H9 (cell line): ENCODE measurements around the gene GNE. TPM values are rescaled to one million over a fixed set of nuclear protein-coding genes. Genes with fewer than 3 reads are reported as not detected.

Source experiments
- DNase-seq: peaks from one replicate; pipeline ENCODE4 v3.0.0-alpha.2; 2017
- H2AFZ ChIP-seq: one replicate; pipeline ENCODE4 v1.6.1; 2013; ENCODE audit warnings: mild to moderate bottlenecking, low read length, control low read depth, moderate library complexity
- H2AK5ac ChIP-seq: 2 replicates; pipeline ENCODE4 v1.6.1; 2013; ENCODE audit warnings: low read length, control low read depth, mixed read lengths; ENCODE audit not compliant: insufficient read length
- H2BK120ac ChIP-seq: one replicate; pipeline ENCODE4 v1.6.1; 2013; ENCODE audit warnings: low read depth, mild to moderate bottlenecking, low read length, control low read depth, inconsistent platforms; ENCODE audit not compliant: poor library complexity, severe bottlenecking
- H2BK12ac ChIP-seq: 2 replicates; pipeline ENCODE4 v1.6.1; 2013; ENCODE audit warnings: low read length, control low read depth, mixed read lengths, low read depth; ENCODE audit not compliant: insufficient read length
- H2BK15ac ChIP-seq: 2 replicates; pipeline ENCODE4 v1.6.1; 2013; ENCODE audit warnings: low read depth, low read length, control low read depth
- H2BK20ac ChIP-seq: one replicate; pipeline ENCODE4 v1.6.1; 2013; ENCODE audit warnings: low read depth, mild to moderate bottlenecking, low read length, control low read depth, inconsistent platforms; ENCODE audit not compliant: poor library complexity, severe bottlenecking
- H2BK5ac ChIP-seq: 2 replicates; pipeline ENCODE4 v1.6.1; 2013; ENCODE audit warnings: low read length, control low read depth, mixed read lengths; ENCODE audit not compliant: insufficient read length
- H3K14ac ChIP-seq: 2 replicates; pipeline ENCODE4 v1.6.1; 2013; ENCODE audit warnings: low read length, control low read depth; ENCODE audit not compliant: insufficient read depth
- H3K18ac ChIP-seq: 2 replicates; pipeline ENCODE4 v1.6.1; 2013; ENCODE audit warnings: low read depth, mild to moderate bottlenecking, mixed read lengths, low read length, control low read depth; ENCODE audit not compliant: insufficient read length
- H3K23ac ChIP-seq: 2 replicates; pipeline ENCODE4 v1.6.1; 2013; ENCODE audit warnings: low read length, control low read depth, mixed read lengths, low read depth; ENCODE audit not compliant: insufficient read length
- H3K23me2 ChIP-seq: 2 replicates; pipeline ENCODE4 v1.6.1; 2013; ENCODE audit warnings: low read depth, mild to moderate bottlenecking, mixed read lengths, low read length, control low read depth; ENCODE audit not compliant: insufficient read length, poor library complexity, severe bottlenecking
- H3K27ac ChIP-seq: 2 replicates; pipeline ENCODE4 v1.5.1; 2013; ENCODE audit warnings: low read length, control low read depth, mixed read lengths, low read depth; ENCODE audit not compliant: insufficient read length
- H3K27me3 ChIP-seq: 2 replicates; pipeline ENCODE4 v1.6.1; 2013; ENCODE audit warnings: low read length, control low read depth, inconsistent platforms; ENCODE audit not compliant: insufficient read depth
- H3K4ac ChIP-seq: 2 replicates; pipeline ENCODE4 v1.6.1; 2013; ENCODE audit warnings: low read depth, mild to moderate bottlenecking, control low read depth, inconsistent platforms, low read length, moderate library complexity
- H3K4me1 ChIP-seq: 2 replicates; pipeline ENCODE4 v1.6.1; 2013; ENCODE audit warnings: low read length, control low read depth, inconsistent platforms; ENCODE audit not compliant: insufficient read depth
- H3K4me2 ChIP-seq: 2 replicates; pipeline ENCODE4 v1.6.1; 2013; ENCODE audit warnings: low read length, control low read depth, mixed read lengths; ENCODE audit not compliant: insufficient read length, insufficient read depth
- H3K56ac ChIP-seq: 2 replicates; pipeline ENCODE4 v1.6.1; 2013; ENCODE audit warnings: low read depth, mild to moderate bottlenecking, mixed read lengths, low read length, control low read depth; ENCODE audit not compliant: insufficient read length
- H3K79me1 ChIP-seq: 2 replicates; pipeline ENCODE4 v1.6.1; 2013; ENCODE audit warnings: low read depth, mild to moderate bottlenecking, moderate library complexity, low read length, control low read depth, inconsistent platforms; ENCODE audit not compliant: insufficient read depth, poor library complexity, severe bottlenecking
- H3K79me2 ChIP-seq: 2 replicates; pipeline ENCODE4 v1.6.1; 2013; ENCODE audit warnings: low read length, control low read depth, inconsistent platforms; ENCODE audit not compliant: insufficient read depth
- H3K9ac ChIP-seq: 2 replicates; pipeline ENCODE4 v1.6.1; 2013; ENCODE audit warnings: low read length, control low read depth, mixed read lengths; ENCODE audit not compliant: insufficient read length; ENCODE audit errors: extremely low read depth
- H3K9me3 ChIP-seq: one replicate; pipeline ENCODE4 v1.6.1; 2013; ENCODE audit warnings: low read depth, low read length, inconsistent platforms; ENCODE audit not compliant: control insufficient read depth
- H3T11ph ChIP-seq: one replicate; pipeline ENCODE4 v1.6.1; 2013; ENCODE audit warnings: mild to moderate bottlenecking, low read length, control low read depth, inconsistent platforms
- H4K20me1 ChIP-seq: one replicate; pipeline ENCODE4 v1.6.1; 2013; ENCODE audit not compliant: control insufficient read depth, insufficient read length, insufficient read depth
- H4K5ac ChIP-seq: 2 replicates; pipeline ENCODE4 v1.6.1; 2013; ENCODE audit warnings: low read depth, mild to moderate bottlenecking, mixed read lengths, low read length, control low read depth; ENCODE audit not compliant: insufficient read length
- H4K8ac ChIP-seq: replicated peaks from 2 replicates; pipeline ENCODE4 v1.6.1; 2013; ENCODE audit warnings: low read length, control low read depth, mixed read lengths, low read depth; ENCODE audit not compliant: insufficient read length
- H4K91ac ChIP-seq: 2 replicates; pipeline ENCODE4 v1.6.1; 2013; ENCODE audit warnings: low read depth, mild to moderate bottlenecking, moderate library complexity, mixed read lengths, low read length, control low read depth; ENCODE audit not compliant: insufficient read length
- H3K27ac Mint-ChIP-seq, 3 experiments: 2 replicates in 2 of 3; 3 replicates in 1 of 3; pipeline ENCODE4 v1.8.0; 2020 to 2021; ENCODE audit warnings: mixed read lengths in 3 of 3, mild to moderate bottlenecking in 1 of 3, moderate library complexity in 1 of 3
- H3K27me3 Mint-ChIP-seq: 2 replicates; pipeline ENCODE4 v1.8.0; 2021; ENCODE audit warnings: low read depth, mild to moderate bottlenecking, moderate library complexity, mixed read lengths
- H3K36me3 Mint-ChIP-seq, 3 experiments: 2 replicates in 2 of 3; 3 replicates in 1 of 3; pipeline ENCODE4 v1.8.0; 2020 to 2021; ENCODE audit warnings: low read depth in 3 of 3, mixed read lengths in 3 of 3; ENCODE audit not compliant: insufficient read depth in 1 of 3
- H3K4me1 Mint-ChIP-seq, 2 experiments: 2 replicates each; pipeline ENCODE4 v1.8.0; 2020; ENCODE audit warnings: mixed read lengths in 2 of 2
- H3K4me3 Mint-ChIP-seq, 2 experiments: 2 replicates in 1 of 2; 3 replicates in 1 of 2; pipeline ENCODE4 v1.8.0; 2020 to 2021; ENCODE audit warnings: mild to moderate bottlenecking in 2 of 2, mixed read lengths in 2 of 2, moderate library complexity in 1 of 2
- H3K9me3 Mint-ChIP-seq, 2 experiments: 2 replicates in 1 of 2; 3 replicates in 1 of 2; pipeline ENCODE4 v1.8.0; 2020; ENCODE audit warnings: mild to moderate bottlenecking in 2 of 2, mixed read lengths in 2 of 2, moderate library complexity in 1 of 2
- CTCF ChIP-seq: fragments of 200-600 bp; sonication (generic); conservative IDR thresholded peaks from 3 replicates; pipeline ENCODE4 v1.8.0; 2021; ENCODE audit warnings: antibody characterized with exemption, mild to moderate bottlenecking
- WGBS: extraction: QIAGEN DNeasy Blood & Tissue Kit; methylation state at CpG from one replicate; pipeline ENCODE4 v1.1.7; 2013; ENCODE audit warnings: missing lambda C conversion rate, low lambda C conversion rate, mixed read lengths; ENCODE audit not compliant: insufficient read length; ENCODE audit errors: extremely low coverage; 5-methylcytosine and 5-hydroxymethylcytosine counted together
- total RNA-seq: library from RNA; stranded (reverse); gene quantifications from 2 replicates; pipeline ENCODE4 v1.2.1, GENCODE V29; 2021

GNE gene
- total RNA-seq, 1 experiment from 2014 or later = 6.3 TPM

GRCh38 chr9:36293918-36294317 lies 35.7 kb upstream of the GNE start:
- WGBS = no CpG with 5 or more reads among the region's 5 CpGs
- H3K56ac ChIP-seq = no peak overlapping the region
- no peaks in the 10 kb centered on the region for H3K4me1 ChIP-seq
- H2AFZ ChIP-seq = no peak overlapping the region
- no peaks in the 10 kb centered on the region for H3K36me3 Mint-ChIP-seq
- H3K23me2 ChIP-seq = no peaks in the 10 kb centered on the region
- peaks cover 14 to 20% of the 10 kb centered on the region in 2 experiments for H3K4me1 Mint-ChIP-seq
- no peaks in the 10 kb centered on the region for H3K79me1 ChIP-seq
- H2AK5ac ChIP-seq = no peak overlapping the region
- no peak overlapping the region for H3K23ac ChIP-seq
- no peak overlapping the region for H2BK120ac ChIP-seq
- H2BK5ac ChIP-seq = no peak overlapping the region
- no peak overlapping the region for H3K9ac ChIP-seq
- H3K4ac ChIP-seq = no peak overlapping the region
- no peak overlapping the region for H2BK20ac ChIP-seq
- H4K20me1 ChIP-seq = no peaks in the 10 kb centered on the region
- H3K79me2 ChIP-seq = no peaks in the 10 kb centered on the region
- no peak overlapping the region for H3K14ac ChIP-seq
- no peak overlapping the region for H3K27ac ChIP-seq
- H3T11ph ChIP-seq = no peak overlapping the region
- TF ChIP-seq CTCF = no peak
- H3K27ac Mint-ChIP-seq = no peak overlapping the region
- no peak overlapping the region for H2BK15ac ChIP-seq
- DNase-seq = no peak
- no peak overlapping the region for H4K5ac ChIP-seq
- H3K18ac ChIP-seq = no peak overlapping the region
- H4K8ac ChIP-seq = no peak overlapping the region
- H3K4me3 Mint-ChIP-seq = no peak overlapping the region
- H3K4me2 ChIP-seq = no peak overlapping the region
- H4K91ac ChIP-seq = no peak overlapping the region
- no peaks in the 10 kb centered on the region; a peak in 1 of 5 replicates for H3K9me3 Mint-ChIP-seq
- no peak overlapping the region for H2BK12ac ChIP-seq
- H3K9me3 ChIP-seq = no peaks in the 10 kb centered on the region
- H3K27me3 ChIP-seq = no peaks in the 10 kb centered on the region
- H3K27me3 Mint-ChIP-seq = no peaks in the 10 kb centered on the region
